NCI-H187 treated with DMSO at 0.1 percent for 48 hours (cell line): ENCODE results near the gene KCNK7.

ENCODE experiments used
- DNase-seq: peaks from one replicate; lab custom pipeline; 2025; lab: John Stamatoyannopoulos, UW

KCNK7 gene

GRCh38 chr11:65586676-65587075, 8.9 kb downstream of the KCNK7 start:
- DNase-seq, result no peak

GRCh38 chr11:65586247-65586630, 9.4 kb downstream of the KCNK7 start:
- DNase-seq, result no peak

DNA sequence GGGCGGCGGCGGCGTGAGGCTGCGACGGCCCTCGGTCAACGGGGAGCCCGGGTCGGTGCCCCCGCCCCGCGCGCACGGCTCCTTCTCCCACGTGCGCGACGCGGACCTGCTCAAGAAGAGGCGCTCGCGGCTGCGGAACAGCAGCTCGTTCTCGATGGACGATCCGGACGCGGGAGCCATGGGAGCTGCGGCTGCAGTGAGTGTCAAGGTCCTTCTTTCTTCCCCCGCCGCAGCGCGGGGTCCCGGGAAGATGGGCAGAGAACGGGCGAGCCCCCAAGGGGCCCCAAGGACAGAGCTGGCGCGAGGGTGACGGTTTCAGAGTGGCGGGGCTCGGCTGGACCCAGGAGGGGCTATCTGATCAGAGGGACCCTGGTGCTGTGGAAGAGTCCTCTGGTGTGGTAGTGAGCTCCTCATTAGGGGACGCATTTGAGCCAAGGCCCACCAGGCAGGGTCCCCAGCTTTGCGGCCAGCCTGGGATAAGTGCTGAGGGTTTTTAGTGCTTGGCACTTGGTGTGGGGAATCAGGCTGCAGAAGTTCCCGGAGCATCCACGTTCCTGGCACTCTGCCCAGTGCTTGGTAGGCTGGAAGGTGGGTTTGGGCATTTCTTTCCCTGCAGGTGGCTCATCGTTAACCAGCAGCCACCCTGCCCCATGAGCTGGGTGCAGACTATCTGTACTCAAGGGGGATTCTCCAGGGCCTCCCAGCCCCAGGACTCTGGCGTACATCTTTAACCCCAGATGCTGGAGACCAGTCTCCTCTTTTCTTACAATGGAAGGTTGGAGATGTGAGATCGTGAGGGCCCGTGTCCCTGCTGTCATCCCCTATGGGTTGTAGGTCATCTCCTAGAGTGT, 10.0 kb downstream of the KCNK7 start:
- no peak for DNase-seq

- no peak for DNase-seq
Measured at GRCh38 chr11:65584723-65585171, 10.9 kb downstream of the KCNK7 start.

DNA sequence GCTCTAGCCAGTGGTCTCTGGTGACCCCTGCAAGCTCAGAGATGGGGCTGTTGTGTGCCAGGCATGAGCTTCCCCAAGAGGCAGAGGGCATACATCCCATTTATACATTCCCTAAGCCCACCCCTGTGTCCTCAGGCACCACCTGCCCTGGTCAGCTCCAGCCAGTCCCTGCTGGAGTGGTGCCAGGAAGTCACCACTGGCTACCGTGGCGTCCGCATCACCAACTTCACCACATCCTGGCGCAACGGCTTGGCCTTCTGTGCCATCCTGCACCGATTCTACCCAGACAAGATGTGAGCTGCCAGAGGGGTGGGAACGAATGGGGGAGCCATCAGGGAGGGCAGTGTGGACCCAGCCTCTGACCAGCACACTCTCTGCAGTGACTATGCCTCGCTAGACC, 11.5 kb downstream of the KCNK7 start:
- no peak for DNase-seq

GRCh38 chr11:65583589-65583988, 12.0 kb downstream of the KCNK7 start:
- no peak for DNase-seq

GRCh38 chr11:65581928-65582327, 13.7 kb downstream of the KCNK7 start:
- DNase-seq, result no peak

DNA sequence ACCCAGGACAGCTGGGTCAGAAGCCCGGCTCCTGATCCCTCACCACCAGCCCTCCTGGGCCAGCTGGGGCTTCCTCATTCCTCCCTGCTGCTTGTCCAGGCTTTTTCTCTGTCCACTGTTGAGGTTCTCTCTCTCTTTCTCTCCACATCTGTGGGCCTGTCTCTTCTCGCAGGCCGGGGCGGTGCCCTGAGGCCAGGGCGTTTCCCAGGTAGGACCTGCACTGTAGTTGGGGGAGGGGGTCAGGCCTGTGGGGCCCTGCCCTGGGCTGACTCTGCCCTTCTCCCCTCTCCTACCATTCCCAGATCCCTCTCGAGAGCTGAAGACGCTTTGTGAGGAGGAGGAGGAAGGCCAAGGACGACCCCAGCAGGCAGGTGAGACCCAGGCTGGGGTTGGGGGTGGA, 14.8 kb downstream of the KCNK7 start:
- DNase-seq, result no peak

- DNase-seq, result no peak
Measured at GRCh38 chr11:65580031-65580692, 15.4 kb downstream of the KCNK7 start.

DNA sequence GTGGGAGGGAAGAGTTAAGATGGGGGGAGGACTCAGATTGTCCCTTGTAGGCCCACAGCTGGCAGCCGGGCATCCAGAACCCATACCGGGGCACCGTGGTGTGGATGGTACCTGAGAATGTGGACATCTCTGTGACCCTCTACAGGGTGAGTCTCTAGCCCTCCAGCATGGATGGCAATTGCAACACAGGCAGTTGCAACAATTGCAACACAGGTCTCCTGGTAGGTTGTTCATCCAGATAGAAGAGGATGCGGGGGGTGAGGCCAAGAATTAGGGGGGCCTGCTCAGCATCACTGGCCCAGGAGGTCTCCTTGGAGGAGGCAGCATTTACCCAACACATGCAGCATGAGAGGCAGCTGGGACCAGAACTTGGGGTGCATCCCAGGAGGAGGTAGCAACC, 16.3 kb downstream of the KCNK7 start:
- DNase-seq, result no peak

- no peak for DNase-seq
Measured at GRCh38 chr11:65578667-65579066, 16.9 kb downstream of the KCNK7 start.

DNA sequence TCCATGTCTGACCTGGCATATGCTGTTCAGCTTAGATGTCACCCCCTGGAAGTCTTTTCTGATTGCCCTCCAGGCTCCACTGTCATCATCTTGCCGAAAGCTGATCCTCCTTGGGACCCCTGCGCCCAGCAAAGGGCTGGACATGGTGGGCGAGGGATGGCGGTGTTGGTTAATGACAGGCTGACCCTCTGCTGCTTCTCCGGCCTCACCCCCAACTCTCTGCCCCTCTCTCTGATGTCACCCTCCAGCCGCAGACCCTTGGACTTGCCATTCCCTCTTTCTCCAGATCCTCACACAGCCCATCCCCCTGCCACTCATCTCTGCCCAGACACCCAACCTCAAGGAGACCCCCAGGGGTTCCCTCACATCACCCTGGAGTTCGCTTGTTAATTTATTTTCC, 17.5 kb downstream of the KCNK7 start:
- DNase-seq, result no peak

DNA sequence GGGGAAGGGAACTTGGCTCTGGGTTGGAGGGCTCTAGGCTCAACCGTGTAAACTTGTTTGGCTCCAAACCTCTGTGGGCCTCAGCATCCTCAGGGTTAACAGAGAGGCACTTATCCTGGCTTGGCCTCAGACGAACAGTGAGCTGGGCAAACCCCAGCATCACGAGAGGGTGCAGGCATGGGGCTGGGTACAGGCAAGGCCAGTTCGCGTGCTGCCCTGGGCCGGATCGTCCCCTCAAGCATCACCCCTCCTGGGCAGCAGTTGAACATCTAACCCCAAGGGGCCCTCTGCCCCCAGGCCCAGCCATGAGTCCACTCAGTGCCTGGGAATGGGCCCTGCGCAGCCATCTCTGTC, 17.9 kb downstream of the KCNK7 start:
- DNase-seq, result no peak

- DNase-seq, result no peak
Measured at GRCh38 chr11:65576867-65577755, 18.5 kb downstream of the KCNK7 start.

GRCh38 chr11:65576232-65576866, 19.3 kb downstream of the KCNK7 start:
- DNase-seq, result no peak

GRCh38 chr11:65575568-65576231, 19.9 kb downstream of the KCNK7 start, which contains the start of gene EHBP1L1:
Gene EHBP1L1 (plus strand): TSS chr11:65576053. CDS start chr11:65576303, 250 bp downstream.
- DNase-seq, result no peak

DNA sequence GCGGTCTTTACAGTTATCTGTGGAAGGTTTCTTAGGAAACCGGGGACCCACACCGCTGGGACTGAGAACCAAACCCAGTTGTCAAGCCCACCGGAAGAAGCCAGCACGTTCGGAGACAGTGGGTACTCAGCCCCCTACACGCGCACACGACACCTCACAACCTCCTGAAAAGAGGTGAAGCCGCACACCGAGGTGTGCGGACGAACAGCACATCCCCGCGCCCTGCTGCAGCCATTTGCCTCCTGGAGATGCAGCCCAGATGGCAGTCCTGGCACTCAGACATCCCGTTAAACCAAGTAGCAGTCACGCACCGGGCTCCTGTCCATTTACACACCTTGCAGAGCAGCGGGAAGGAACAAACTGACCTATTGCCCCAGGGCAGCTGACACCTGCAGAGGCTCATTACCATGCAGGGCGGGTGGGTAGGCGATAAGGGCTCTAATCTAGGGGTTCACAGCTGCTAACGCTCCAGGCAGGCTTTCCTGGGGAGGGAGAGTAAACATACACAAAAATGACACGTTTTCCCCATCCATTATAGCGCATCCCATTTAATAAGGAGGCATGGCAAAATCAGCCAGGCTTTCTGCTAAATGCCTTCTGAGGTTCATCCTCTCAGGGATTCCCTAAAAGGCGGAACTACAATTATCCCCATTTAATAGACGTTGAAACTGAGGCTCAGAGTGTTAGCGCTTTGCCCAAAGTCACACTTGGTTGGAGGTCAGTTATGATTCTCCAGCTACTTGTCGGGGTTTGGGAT, 20.6 kb downstream of the KCNK7 start:
- no peak for DNase-seq

- DNase-seq, result no peak
Measured at GRCh38 chr11:65574109-65574810, 21.3 kb downstream of the KCNK7 start.

- DNase-seq, result no peak
Measured at GRCh38 chr11:65573391-65574079, 22.1 kb downstream of the KCNK7 start.
